ENCODE measurements around the gene CCDC157. TPM values are rescaled to one million over a fixed set of nuclear protein-coding genes. Genes with fewer than 3 reads are reported as not detected.
A peak's percentile ranks its signal among the peaks of the same experiment; 100 is the strongest.

Gene CCDC157
- total RNA-seq (1 to 10 TPM; 4.2 to 6.0 TPM), polyA plus RNA-seq (ENCODE audit: insufficient read length in 2 of 2) (10 to 100 TPM in 1 of 2 donors, 1 to 10 TPM in 1; 9.6 to 10.1 TPM)
- long read RNA-seq, donor 1, transcript CCDC157-202 (3 exons, 1,759 nt) = major isoform, 5 of 7 reads
- long read RNA-seq, donor 1, partial matches to known transcripts = 0 of 7 reads
- long read RNA-seq, donor 1, other reads (novel, unspliced or antisense) = 0 of 7 reads
- long read RNA-seq, donor 2, partial matches to known transcripts = 0 of 2 reads
- long read RNA-seq, donor 2, other reads (novel, unspliced or antisense) = 0 of 2 reads
- long read RNA-seq, donor 3, partial matches to known transcripts = 0 of 3 reads
- long read RNA-seq, donor 3, other reads (novel, unspliced or antisense) = 0 of 3 reads
- long read RNA-seq, donor 4, partial matches to known transcripts = 7 of 10 reads
- long read RNA-seq, donor 4, other reads (novel, unspliced or antisense) = 0 of 10 reads

DNA sequence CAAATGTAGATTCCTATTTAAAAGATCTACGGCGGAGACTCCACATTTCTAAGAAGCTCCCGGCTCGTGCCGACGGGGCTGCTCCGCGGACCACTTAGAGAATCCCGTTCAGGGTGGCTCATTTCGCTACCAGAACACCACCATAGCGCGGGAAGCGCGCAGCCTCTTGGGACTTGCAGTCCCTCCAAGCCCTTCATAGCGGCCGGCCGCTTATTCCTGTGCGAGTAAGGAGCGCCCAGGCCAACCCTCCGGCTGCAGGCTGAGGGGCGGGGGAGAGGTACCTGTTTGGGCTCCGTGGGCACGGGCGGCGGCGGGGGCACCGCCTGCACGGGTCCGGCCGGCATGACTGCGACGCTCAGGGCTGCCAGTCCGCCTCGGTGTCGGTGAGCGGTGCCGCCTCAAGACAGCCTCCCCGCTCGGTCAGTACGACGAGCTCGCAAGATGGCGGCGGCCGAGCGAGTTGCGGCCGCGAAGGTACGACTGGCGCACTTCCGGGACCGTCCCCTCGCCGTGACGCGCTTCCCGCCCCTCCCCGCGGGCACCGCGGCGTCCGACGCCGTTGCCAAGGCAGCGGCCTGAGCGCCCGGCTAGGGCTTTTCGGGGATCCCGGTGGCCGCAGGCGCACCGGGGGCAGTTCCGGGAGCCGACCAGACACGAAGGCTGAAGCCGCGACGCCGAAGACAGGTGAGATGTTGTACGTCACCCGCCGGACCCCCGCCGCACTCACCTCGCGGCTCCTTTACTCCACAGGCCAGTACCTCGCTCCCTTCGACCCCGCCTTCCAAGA is at the start of gene CCDC157, which contains the start of gene SF3A1:
TSS of gene CCDC157 (plus strand) at position 559 of the 787 bp plus-strand sequence. CDS start 8,994 bp downstream, outside the sequence.
TSS of gene SF3A1 (minus strand) at position 446 of the 787 bp plus-strand sequence. CDS start at position 344, 102 bp downstream.
- Histone ChIP-seq H3K4me1 (ENCODE audit: control insufficient read depth, insufficient read depth, low read length) (peaks cover 26% of the 10 kb centered on the region), H3K27me3 (ENCODE audit: control insufficient read depth, insufficient read depth, low read length) (no peaks in the 10 kb centered on the region), H3K36me3 (ENCODE audit: control insufficient read depth, insufficient read depth, low read length) (peaks cover 20% of the 10 kb centered on the region), H3K27ac (ENCODE audit: low read depth, low read length) (peak within 1 kb of the TSS; percentile 86), H3K9me3 (ENCODE audit: control insufficient read depth, insufficient read depth, low read length) (no peaks in the 10 kb centered on the region), H3K4me3 (ENCODE audit: low read depth, low read length) (peak within 1 kb of the TSS; percentile 91)
- WGBS (ENCODE audit: insufficient coverage) = under 1% methylated on average over 91 of the region's 91 CpGs
- DNase-seq (ENCODE audit: low read depth in 4 of 6, low spot score in 6 of 6) = peak; percentile 79 to 97 (median 86)

DNA sequence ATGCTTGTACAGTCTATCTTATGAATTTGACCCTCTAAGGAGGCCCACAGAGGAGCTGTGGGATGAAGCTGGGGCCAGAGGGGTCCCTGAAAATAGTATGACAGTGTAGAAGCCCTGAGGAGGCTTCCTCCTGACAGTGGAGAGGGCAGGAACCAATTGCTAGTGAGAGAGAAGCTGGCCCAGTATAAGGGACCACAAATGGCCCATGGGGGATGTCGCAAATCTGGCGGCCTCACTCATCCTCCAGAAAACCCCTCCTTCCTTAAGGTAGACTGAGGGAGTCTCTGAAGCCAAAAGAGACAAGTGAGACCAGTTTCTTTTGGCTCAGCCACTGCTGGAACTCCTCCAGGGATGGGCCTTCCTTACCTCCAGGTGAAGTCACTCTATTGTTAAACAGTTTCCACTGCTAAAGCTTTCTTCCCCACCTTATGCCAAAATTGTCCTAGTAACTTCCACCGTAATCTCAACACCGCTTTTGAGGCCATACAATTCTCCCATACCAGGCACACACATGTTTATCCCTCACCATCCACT is 49.7 kb upstream of the CCDC157 start:
- no peak for DNase-seq (ENCODE audit: low read depth in 4 of 6, low spot score in 6 of 6)
- Histone ChIP-seq H3K27me3 (ENCODE audit: control insufficient read depth, insufficient read depth, low read length) (no peaks in the 10 kb centered on the region), H3K9me3 (ENCODE audit: control insufficient read depth, insufficient read depth, low read length) (no peaks in the 10 kb centered on the region), H3K27ac (ENCODE audit: low read depth, low read length) (no peak overlapping the region), H3K36me3 (ENCODE audit: control insufficient read depth, insufficient read depth, low read length) (peaks cover 12% of the 10 kb centered on the region), H3K4me3 (ENCODE audit: low read depth, low read length) (no peak overlapping the region), H3K4me1 (ENCODE audit: control insufficient read depth, insufficient read depth, low read length) (peaks cover 54% of the 10 kb centered on the region)
- 64% methylated on average over 4 of the region's 4 CpGs for WGBS (ENCODE audit: insufficient coverage)

DNA sequence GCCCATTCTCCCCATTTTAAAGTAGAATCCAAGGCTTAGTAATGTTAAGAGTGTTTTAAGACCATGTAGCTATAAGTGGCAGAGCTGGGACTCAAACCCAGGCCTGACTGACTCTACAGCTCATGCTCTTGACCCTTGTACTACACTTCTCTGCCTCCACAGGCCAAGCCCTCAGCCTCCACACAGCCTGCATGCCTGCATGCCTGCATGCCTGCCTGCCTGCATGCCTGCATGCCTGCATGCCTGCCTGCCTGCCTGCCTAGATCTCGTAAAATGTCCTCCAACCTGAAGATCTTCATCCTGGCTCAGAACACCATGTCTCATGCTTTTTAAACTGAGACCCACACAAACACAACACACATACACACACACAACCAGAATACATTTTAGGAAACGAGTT is 48.7 kb upstream of the CCDC157 start:
- WGBS (ENCODE audit: insufficient coverage) = 100% methylated on average over 1 of the region's 2 CpGs
- no peaks in the 10 kb centered on the region for H3K27me3 ChIP-seq (ENCODE audit: control insufficient read depth, insufficient read depth, low read length)
- peaks cover 51% of the 10 kb centered on the region for H3K4me1 ChIP-seq (ENCODE audit: control insufficient read depth, insufficient read depth, low read length)
- no peak overlapping the region for H3K4me3 ChIP-seq (ENCODE audit: low read depth, low read length)
- H3K9me3 ChIP-seq (ENCODE audit: control insufficient read depth, insufficient read depth, low read length) = no peaks in the 10 kb centered on the region
- peaks cover 3% of the 10 kb centered on the region for H3K36me3 ChIP-seq (ENCODE audit: control insufficient read depth, insufficient read depth, low read length)
- no peak overlapping the region for H3K27ac ChIP-seq (ENCODE audit: low read depth, low read length)
- no peak for DNase-seq (ENCODE audit: low read depth in 4 of 6, low spot score in 6 of 6)

DNA sequence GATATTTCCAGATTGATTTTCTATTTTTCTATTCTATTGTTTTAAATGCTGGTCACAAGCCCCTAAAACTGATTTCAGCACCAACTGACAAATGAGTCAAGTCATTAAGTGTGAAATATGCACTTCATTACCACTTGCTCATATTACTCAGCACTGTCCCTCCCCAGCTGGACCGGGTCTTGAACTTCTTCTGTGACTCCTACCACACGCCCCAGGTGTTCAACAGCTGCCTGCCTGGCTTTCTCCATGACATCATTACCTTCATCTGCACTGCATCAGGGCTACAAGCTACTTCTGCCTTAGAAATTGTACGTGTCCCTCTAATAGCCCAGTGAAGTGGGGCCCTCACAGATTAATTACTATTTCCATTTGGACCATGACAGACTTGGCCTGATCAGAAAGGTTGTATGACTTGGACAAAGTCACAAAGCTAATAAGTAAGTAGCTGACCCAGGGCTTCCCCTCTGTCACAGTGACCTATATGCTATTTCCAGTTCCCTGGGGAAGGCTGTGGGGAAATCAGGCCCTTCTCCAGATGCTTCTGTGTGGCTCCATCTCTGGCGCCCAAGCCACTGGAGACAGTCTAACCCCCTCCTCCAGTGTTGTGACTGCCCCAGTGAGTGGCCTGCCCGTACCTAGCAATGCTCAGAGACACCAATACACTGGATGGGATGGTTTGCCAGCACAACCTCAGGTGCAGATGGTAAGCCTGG is 48.1 kb upstream of the CCDC157 start:
- H3K9me3 ChIP-seq (ENCODE audit: control insufficient read depth, insufficient read depth, low read length) = no peaks in the 10 kb centered on the region
- DNase-seq (ENCODE audit: low read depth in 4 of 6, low spot score in 6 of 6) = no peak
- no peaks in the 10 kb centered on the region for H3K36me3 ChIP-seq (ENCODE audit: control insufficient read depth, insufficient read depth, low read length)
- H3K4me3 ChIP-seq (ENCODE audit: low read depth, low read length) = no peak overlapping the region
- no peak overlapping the region for H3K27ac ChIP-seq (ENCODE audit: low read depth, low read length)
- 73% methylated on average over 4 of the region's 5 CpGs for WGBS (ENCODE audit: insufficient coverage)
- peaks cover 51% of the 10 kb centered on the region for H3K4me1 ChIP-seq (ENCODE audit: control insufficient read depth, insufficient read depth, low read length)
- no peaks in the 10 kb centered on the region for H3K27me3 ChIP-seq (ENCODE audit: control insufficient read depth, insufficient read depth, low read length)

DNA sequence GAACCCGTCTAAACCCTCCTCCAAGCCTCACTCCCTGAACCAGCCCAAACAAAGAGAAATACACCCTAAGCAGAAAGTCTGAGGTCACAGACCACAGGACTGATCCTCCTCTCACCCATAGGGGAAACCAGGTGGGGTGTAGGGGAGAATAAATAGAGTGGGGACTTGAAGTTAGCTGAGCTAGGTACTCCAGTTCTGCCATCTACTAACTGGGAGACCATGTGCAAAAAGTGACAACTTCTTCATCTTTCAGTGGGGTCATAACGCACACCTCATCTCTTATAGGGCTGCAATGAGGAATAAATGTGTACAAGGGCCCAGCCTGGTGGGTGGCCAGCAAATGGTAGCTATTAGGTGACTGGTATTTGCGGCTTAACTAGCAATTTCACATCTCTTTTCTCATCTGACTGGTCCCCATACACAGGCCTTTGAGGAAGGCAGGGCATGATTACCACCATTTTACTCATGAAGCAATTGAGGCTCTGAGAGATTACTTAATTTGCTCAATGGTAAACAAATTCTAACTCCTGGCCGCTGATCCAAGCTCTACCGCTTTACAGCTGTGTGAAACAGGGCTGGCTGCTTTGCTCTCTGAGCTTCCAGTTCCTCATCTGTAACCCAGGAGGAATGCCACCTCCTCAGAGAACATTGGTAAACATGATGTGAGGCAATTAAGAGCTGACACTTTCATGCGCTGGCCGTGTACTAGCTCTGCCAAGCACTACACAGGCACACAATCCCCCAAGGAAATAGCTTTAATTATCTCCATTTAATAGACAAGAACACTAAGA is 46.7 kb upstream of the CCDC157 start:
- no peaks in the 10 kb centered on the region for H3K36me3 ChIP-seq (ENCODE audit: control insufficient read depth, insufficient read depth, low read length)
- no peak overlapping the region for H3K27ac ChIP-seq (ENCODE audit: low read depth, low read length)
- H3K9me3 ChIP-seq (ENCODE audit: control insufficient read depth, insufficient read depth, low read length) = no peaks in the 10 kb centered on the region
- WGBS (ENCODE audit: insufficient coverage) = 40% methylated on average over 3 of the region's 7 CpGs
- H3K4me1 ChIP-seq (ENCODE audit: control insufficient read depth, insufficient read depth, low read length) = peaks cover 45% of the 10 kb centered on the region
- no peaks in the 10 kb centered on the region for H3K27me3 ChIP-seq (ENCODE audit: control insufficient read depth, insufficient read depth, low read length)
- DNase-seq (ENCODE audit: low read depth in 4 of 6, low spot score in 6 of 6) = peak in 1 of 6 donors; percentile 81
- no peak overlapping the region for H3K4me3 ChIP-seq (ENCODE audit: low read depth, low read length)

DNA sequence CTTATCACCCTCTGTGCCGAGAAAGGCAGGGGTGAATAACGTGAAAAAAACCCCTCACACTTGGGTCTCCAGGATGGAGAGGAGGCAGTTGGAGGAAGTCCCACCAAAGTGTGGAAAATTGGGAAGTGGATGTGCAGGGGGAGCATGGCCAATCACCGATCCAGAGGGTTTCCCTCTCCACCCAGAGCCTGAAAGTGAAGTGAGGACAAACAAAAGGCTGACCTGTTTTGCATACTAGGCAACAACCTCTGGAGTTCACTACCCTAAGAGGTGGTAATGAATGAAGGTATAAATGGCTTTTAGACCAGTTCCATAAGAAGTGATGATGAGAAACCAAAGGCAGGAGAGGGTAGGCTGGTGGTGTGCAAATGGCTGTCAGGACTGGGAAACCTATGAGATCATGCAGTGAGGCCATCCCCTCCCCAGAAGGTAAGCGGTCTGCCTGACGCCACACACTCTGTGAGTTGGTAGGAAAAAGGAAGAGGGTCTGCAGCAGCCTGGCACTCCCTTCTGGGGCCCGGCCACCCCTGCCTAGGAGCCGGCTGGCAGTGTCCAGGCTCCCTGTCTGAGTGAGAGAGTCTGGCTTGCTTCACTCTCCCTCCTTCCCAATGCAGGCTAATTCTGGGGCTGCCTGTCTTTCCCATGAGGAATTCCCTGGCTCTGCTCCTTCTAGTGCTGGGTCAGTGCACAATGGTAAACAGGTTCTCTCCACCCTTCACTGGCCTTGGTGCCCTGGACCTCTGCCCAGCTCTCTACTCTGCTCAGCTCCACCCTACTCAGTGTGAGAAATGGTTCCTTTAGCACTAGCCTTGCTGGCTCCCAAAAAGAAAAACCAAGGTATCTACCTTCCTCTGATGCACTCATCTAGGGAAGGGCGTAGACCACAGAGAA is 45.7 kb upstream of the CCDC157 start:
- Histone ChIP-seq H3K9me3 (ENCODE audit: control insufficient read depth, insufficient read depth, low read length) (no peaks in the 10 kb centered on the region), H3K4me1 (ENCODE audit: control insufficient read depth, insufficient read depth, low read length) (peaks cover 38% of the 10 kb centered on the region), H3K4me3 (ENCODE audit: low read depth, low read length) (no peak overlapping the region), H3K36me3 (ENCODE audit: control insufficient read depth, insufficient read depth, low read length) (no peaks in the 10 kb centered on the region), H3K27me3 (ENCODE audit: control insufficient read depth, insufficient read depth, low read length) (no peaks in the 10 kb centered on the region), H3K27ac (ENCODE audit: low read depth, low read length) (peak overlapping the region; percentile 42)
- peak in 1 of 6 donors; percentile 73 for DNase-seq (ENCODE audit: low read depth in 4 of 6, low spot score in 6 of 6)
- WGBS (ENCODE audit: insufficient coverage) = 53% methylated on average over 4 of the region's 8 CpGs

DNA sequence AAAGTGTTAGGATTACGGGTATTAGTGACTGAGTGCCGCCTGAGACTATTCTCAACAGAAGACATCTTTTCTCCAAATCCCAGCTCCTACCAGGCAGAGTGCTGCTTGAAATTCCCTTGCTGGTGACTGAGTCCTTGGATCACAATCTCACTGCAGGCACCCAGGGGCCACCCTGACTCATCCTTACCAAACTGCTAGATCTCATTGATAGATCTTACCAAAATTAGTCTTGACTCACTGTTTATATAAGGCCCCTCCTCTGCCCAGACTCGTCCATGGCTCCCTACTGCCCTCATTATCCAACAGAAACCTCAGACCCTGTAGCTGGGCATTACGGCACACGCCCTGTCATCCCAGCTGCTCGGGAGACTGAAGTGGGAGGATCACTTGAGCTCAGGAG is 44.8 kb upstream of the CCDC157 start:
- no peak overlapping the region for H3K4me3 ChIP-seq (ENCODE audit: low read depth, low read length)
- H3K4me1 ChIP-seq (ENCODE audit: control insufficient read depth, insufficient read depth, low read length) = peaks cover 34% of the 10 kb centered on the region
- H3K27ac ChIP-seq (ENCODE audit: low read depth, low read length) = no peak overlapping the region

More for the DNA sequence above, 44.8 kb upstream of the CCDC157 start:
- no peaks in the 10 kb centered on the region for H3K9me3 ChIP-seq (ENCODE audit: control insufficient read depth, insufficient read depth, low read length)
- DNase-seq (ENCODE audit: low read depth in 4 of 6, low spot score in 6 of 6) = no peak
- WGBS (ENCODE audit: insufficient coverage) = 88% methylated on average over 6 of the region's 6 CpGs
- H3K27me3 ChIP-seq (ENCODE audit: control insufficient read depth, insufficient read depth, low read length) = no peaks in the 10 kb centered on the region
- H3K36me3 ChIP-seq (ENCODE audit: control insufficient read depth, insufficient read depth, low read length) = peaks cover 5% of the 10 kb centered on the region
